NB4 (cell line): ENCODE results near the gene HS3ST2.

Experiments
- DNase-seq: peaks from one replicate; pipeline ENCODE4 v3.0.0; 2010; ENCODE audit warnings: low read depth
- H3K4me3 ChIP-seq: one replicate; pipeline ENCODE4 v1.5.1; 2011; ENCODE audit warnings: mild to moderate bottlenecking, low read depth, low read length, moderate library complexity
- CTCF ChIP-seq: IDR thresholded peaks from one replicate; pipeline ENCODE4 v1.5.1; 2012; ENCODE audit warnings: low read depth, low read length
- MAX ChIP-seq: IDR thresholded peaks from 2 replicates; pipeline ENCODE4 v1.6.1; 2011; ENCODE audit warnings: low read depth, low read length
- MYC ChIP-seq: IDR thresholded peaks from 2 replicates; pipeline ENCODE4 v1.6.1; 2011; ENCODE audit warnings: low read depth, low read length
- POLR2A ChIP-seq: IDR thresholded peaks from 2 replicates; pipeline ENCODE4 v1.6.1; 2011; ENCODE audit warnings: mild to moderate bottlenecking; ENCODE audit not compliant: insufficient read length; ENCODE audit errors: extremely low read depth

Gene HS3ST2

GRCh38 chr16:22927306-22927705 lies 113.3 kb downstream of the HS3ST2 start:
- no peak overlapping the region for H3K4me3 ChIP-seq
- DNase-seq = no peak
- no peak for TF ChIP-seq MYC
- no peak for TF ChIP-seq POLR2A
- TF ChIP-seq CTCF = no peak
- TF ChIP-seq MAX = no peak

- TF ChIP-seq POLR2A (no peak), CTCF (no peak), MYC (no peak), MAX (no peak)
- no peak overlapping the region for H3K4me3 ChIP-seq
- DNase-seq = no peak
Observed at GRCh38 chr16:22928882-22929435, 115.0 kb downstream of the HS3ST2 start.

GRCh38 chr16:22929461-22929860 lies 115.5 kb downstream of the HS3ST2 start:
- DNase-seq = no peak
- TF ChIP-seq MAX (no peak), MYC (no peak), POLR2A (no peak), CTCF (no peak)
- H3K4me3 ChIP-seq = no peak overlapping the region

GRCh38 chr16:22932032-22932771 lies 118.2 kb downstream of the HS3ST2 start:
- TF ChIP-seq POLR2A = no peak
- no peak for TF ChIP-seq MYC
- no peak for TF ChIP-seq MAX
- DNase-seq = no peak
- H3K4me3 ChIP-seq = no peak overlapping the region

GRCh38 chr16:22933173-22933572 lies 119.2 kb downstream of the HS3ST2 start:
- TF ChIP-seq CTCF (no peak), MAX (no peak), POLR2A (no peak), MYC (no peak)
- DNase-seq = peak; percentile 49
- H3K4me3 ChIP-seq = no peak overlapping the region

GRCh38 chr16:22934786-22935185 lies 120.8 kb downstream of the HS3ST2 start:
- DNase-seq = no peak
- no peak overlapping the region for H3K4me3 ChIP-seq
- TF ChIP-seq POLR2A (no peak), MAX (no peak), MYC (no peak), CTCF (no peak)
